Measurements from ENCODE around the gene RNF214. TPM values are rescaled to one million over a fixed set of nuclear protein-coding genes. Genes with fewer than 3 reads are reported as not detected.

RNF214 gene
- total RNA-seq, 2 donors from 2014 or later = 46.4 to 51.1 TPM

GRCh38 chr11:117299351-117300282, 67.1 kb downstream of the RNF214 start:
- no peak overlapping the region for H3K9ac ChIP-seq (ENCODE audit: extremely low read depth, low read length, poor library complexity, severe bottlenecking)
- H3K4me3 ChIP-seq (ENCODE audit: low read length) = no peak overlapping the region
- H3K27ac ChIP-seq (ENCODE audit: low read depth, low read length) = peak overlapping the region; percentile 78
- no peak for TF ChIP-seq CTCF (conservative IDR thresholded peaks at IDR 0.05)
- Mint-ChIP-seq H3K4me3 (peak overlapping the region; percentile 13), H3K36me3 (ENCODE audit: low read depth) (peaks cover 5% of the 10 kb centered on the region), H3K27me3 (ENCODE audit: insufficient read depth) (peaks cover 1% of the 10 kb centered on the region), H3K9me3 (no peaks in the 10 kb centered on the region), H3K27ac (peak overlapping the region; percentile 37), H3K4me1 (peaks cover 36% of the 10 kb centered on the region)
- peaks cover 29% of the 10 kb centered on the region for H3K4me1 ChIP-seq (ENCODE audit: control insufficient read depth, insufficient read depth, low read length)
- H3K9me3 ChIP-seq (ENCODE audit: control insufficient read depth, low read length) = no peaks in the 10 kb centered on the region
- H3K36me3 ChIP-seq (ENCODE audit: control insufficient read depth, insufficient read depth, low read length) = no peaks in the 10 kb centered on the region
- H3K27me3 ChIP-seq (ENCODE audit: control insufficient read depth, insufficient read depth, low read length, poor library complexity, severe bottlenecking) = no peaks in the 10 kb centered on the region
- WGBS, 2 experiments (ENCODE audit: insufficient coverage in 1 of 2, insufficient read length in 1 of 2) = 55 to 57% methylated on average over 5 to 12 of the region's 12 CpGs
- peak; percentile 56 for DNase-seq

- Histone ChIP-seq H3K36me3 (ENCODE audit: control insufficient read depth, insufficient read depth, low read length) (no peaks in the 10 kb centered on the region), H3K4me1 (ENCODE audit: control insufficient read depth, insufficient read depth, low read length) (peaks cover 33% of the 10 kb centered on the region), H3K4me3 (ENCODE audit: low read length) (no peak overlapping the region), H3K9me3 (ENCODE audit: control insufficient read depth, low read length) (no peaks in the 10 kb centered on the region), H3K27ac (ENCODE audit: low read depth, low read length) (peak overlapping the region; percentile 78), H3K9ac (ENCODE audit: extremely low read depth, low read length, poor library complexity, severe bottlenecking) (no peak overlapping the region), H3K27me3 (ENCODE audit: control insufficient read depth, insufficient read depth, low read length, poor library complexity, severe bottlenecking) (no peaks in the 10 kb centered on the region)
- TF ChIP-seq CTCF (conservative IDR thresholded peaks at IDR 0.05) = no peak
- DNase-seq = peak; percentile 77
- peaks cover 42% of the 10 kb centered on the region for H3K4me1 Mint-ChIP-seq
- 62 to 70% methylated on average over 7 to 17 of the region's 17 CpGs for WGBS, 2 experiments (ENCODE audit: insufficient coverage in 1 of 2, insufficient read length in 1 of 2)
- H3K36me3 Mint-ChIP-seq (ENCODE audit: low read depth) = peaks cover 2% of the 10 kb centered on the region
- peaks cover 1% of the 10 kb centered on the region for H3K27me3 Mint-ChIP-seq (ENCODE audit: insufficient read depth)
- H3K4me3 Mint-ChIP-seq = peak overlapping the region; percentile 13
- peak overlapping the region; percentile 37 for H3K27ac Mint-ChIP-seq
- H3K9me3 Mint-ChIP-seq = no peaks in the 10 kb centered on the region
Measured at GRCh38 chr11:117300283-117300663, 67.8 kb downstream of the RNF214 start.

- H3K4me1 Mint-ChIP-seq = peaks cover 42% of the 10 kb centered on the region
- H3K27me3 ChIP-seq (ENCODE audit: control insufficient read depth, insufficient read depth, low read length, poor library complexity, severe bottlenecking) = no peaks in the 10 kb centered on the region
- H3K9me3 Mint-ChIP-seq = no peaks in the 10 kb centered on the region
- H3K36me3 Mint-ChIP-seq (ENCODE audit: low read depth) = peaks cover 2% of the 10 kb centered on the region
- no peak overlapping the region for H3K27ac ChIP-seq (ENCODE audit: low read depth, low read length)
- peaks cover 31% of the 10 kb centered on the region for H3K4me1 ChIP-seq (ENCODE audit: control insufficient read depth, insufficient read depth, low read length)
- no peak overlapping the region for H3K4me3 ChIP-seq (ENCODE audit: low read length)
- WGBS, 2 experiments (ENCODE audit: insufficient coverage in 1 of 2, insufficient read length in 1 of 2) = 88 to 94% methylated on average over 5 of the region's 5 CpGs
- no peak for TF ChIP-seq CTCF (conservative IDR thresholded peaks at IDR 0.05)
- H3K9ac ChIP-seq (ENCODE audit: extremely low read depth, low read length, poor library complexity, severe bottlenecking) = no peak overlapping the region
- DNase-seq = no peak
- no peak overlapping the region for H3K27ac Mint-ChIP-seq
- no peaks in the 10 kb centered on the region for H3K9me3 ChIP-seq (ENCODE audit: control insufficient read depth, low read length)
- no peak overlapping the region for H3K4me3 Mint-ChIP-seq
- H3K36me3 ChIP-seq (ENCODE audit: control insufficient read depth, insufficient read depth, low read length) = no peaks in the 10 kb centered on the region
- peaks cover 1% of the 10 kb centered on the region for H3K27me3 Mint-ChIP-seq (ENCODE audit: insufficient read depth)
Measured at GRCh38 chr11:117300773-117301172, 68.3 kb downstream of the RNF214 start.
